Activated CD4-positive, alpha-beta memory T cell treated with anti-CD3 and anti-CD28 coated beads, Interleukin-2, amount 10 ng/mL, durations not matched to agents 7 days and 5 days (primary cell): ENCODE measurements around the gene KCNB1. TPM values are rescaled to one million over a fixed set of nuclear protein-coding genes. Genes with fewer than 3 reads are reported as not detected.

ENCODE experiments used
- CTCF ChIA-PET: fragments of 350-600 bp; sonication (Branson Sonifier 250); formaldehyde crosslinking; loops from one replicate; lab custom pipeline; 2021; ENCODE audit warnings: antibody characterized with exemption, inconsistent platforms; lab: Charles Lee
- POLR2A ChIA-PET: fragments of 350-600 bp; sonication (Branson Sonifier 250); formaldehyde crosslinking; loops from one replicate; lab custom pipeline; 2021; ENCODE audit warnings: antibody characterized with exemption; lab: Charles Lee
- DNase-seq: peaks from one replicate; pipeline ENCODE4 v3.0.0-alpha.2; 2020
- H3K27ac Mint-ChIP-seq: one replicate; pipeline ENCODE4 v1.8.0; 2021; ENCODE audit warnings: mild to moderate bottlenecking, mixed read lengths
- H3K27me3 Mint-ChIP-seq: one replicate; pipeline ENCODE4 v1.8.0; 2021; ENCODE audit warnings: mixed read lengths
- H3K36me3 Mint-ChIP-seq: one replicate; pipeline ENCODE4 v1.8.0; 2021; ENCODE audit warnings: low read depth, mixed read lengths
- H3K4me1 Mint-ChIP-seq: one replicate; pipeline ENCODE4 v1.8.0; 2021; ENCODE audit warnings: mixed read lengths
- H3K4me3 Mint-ChIP-seq: one replicate; pipeline ENCODE4 v1.8.0; 2021; ENCODE audit warnings: mild to moderate bottlenecking, mixed read lengths
- H3K9me3 Mint-ChIP-seq: one replicate; pipeline ENCODE4 v1.8.0; 2021; ENCODE audit warnings: mixed read lengths
- total RNA-seq, 2 experiments: library from RNA; stranded (reverse); gene quantifications; one replicate each; pipeline ENCODE4 v1.2.3, GENCODE V29; 2021

The KCNB1 gene
- total RNA-seq, 2 experiments from 2014 or later, result 0.05 TPM; not detected in 1

- Mint-ChIP-seq H3K27me3 (peaks cover 24% of the 10 kb centered on the region), H3K36me3 (no peaks in the 10 kb centered on the region), H3K4me3 (no peak overlapping the region), H3K9me3 (no peaks in the 10 kb centered on the region), H3K4me1 (no peaks in the 10 kb centered on the region), H3K27ac (no peak overlapping the region)
- no peak for DNase-seq
- ChIA-PET CTCF (no interaction called here), POLR2A (no interaction called here)
These were observed 73.9 kb downstream of the KCNB1 start for GRCh38 chr20:49408509-49409104.

GRCh38 chr20:49406666-49407065 lies 75.8 kb downstream of the KCNB1 start:
- no peaks in the 10 kb centered on the region for H3K4me1 Mint-ChIP-seq
- CTCF ChIA-PET, result no interaction called here
- no peaks in the 10 kb centered on the region for H3K9me3 Mint-ChIP-seq
- H3K27ac Mint-ChIP-seq, result no peak overlapping the region
- H3K27me3 Mint-ChIP-seq, result peaks cover 23% of the 10 kb centered on the region
- H3K36me3 Mint-ChIP-seq, result no peaks in the 10 kb centered on the region
- DNase-seq, result no peak
- no peak overlapping the region for H3K4me3 Mint-ChIP-seq
- POLR2A ChIA-PET, result no interaction called here

- ChIA-PET CTCF (no interaction called here), POLR2A (no interaction called here)
- Mint-ChIP-seq H3K27me3 (peaks cover 22% of the 10 kb centered on the region), H3K27ac (no peak overlapping the region), H3K36me3 (no peaks in the 10 kb centered on the region), H3K9me3 (no peaks in the 10 kb centered on the region), H3K4me3 (no peak overlapping the region), H3K4me1 (no peaks in the 10 kb centered on the region)
- DNase-seq, result no peak
These were observed 76.8 kb downstream of the KCNB1 start for GRCh38 chr20:49405696-49406095.

GRCh38 chr20:49405062-49405683 lies 77.3 kb downstream of the KCNB1 start:
- POLR2A ChIA-PET, result no interaction called here

GRCh38 chr20:49404461-49404860 lies 78.0 kb downstream of the KCNB1 start:
- H3K4me3 Mint-ChIP-seq, result no peak overlapping the region
- H3K27me3 Mint-ChIP-seq, result peaks cover 24% of the 10 kb centered on the region
- POLR2A ChIA-PET, result interaction anchor here (0.6 kb wide), 1 partner anchor 198 kb away, joined by 3 read pairs; no protein-coding TSS in a partner anchor
- no peaks in the 10 kb centered on the region for H3K36me3 Mint-ChIP-seq
- no peak overlapping the region for H3K27ac Mint-ChIP-seq
- CTCF ChIA-PET, result interaction anchor here (0.7 kb wide), 1 partner anchor 38 kb away, joined by 3 read pairs; no protein-coding TSS in a partner anchor
- no peaks in the 10 kb centered on the region for H3K9me3 Mint-ChIP-seq
- H3K4me1 Mint-ChIP-seq, result no peaks in the 10 kb centered on the region
- no peak for DNase-seq

More at GRCh38 chr20:49405062-49405683, 77.3 kb downstream of the KCNB1 start:
- Mint-ChIP-seq H3K27me3 (peaks cover 22% of the 10 kb centered on the region), H3K36me3 (no peaks in the 10 kb centered on the region), H3K4me1 (no peaks in the 10 kb centered on the region), H3K9me3 (no peaks in the 10 kb centered on the region), H3K27ac (no peak overlapping the region), H3K4me3 (no peak overlapping the region)
- CTCF ChIA-PET, result no interaction called here
- DNase-seq, result no peak

GRCh38 chr20:49403911-49404310 lies 78.6 kb downstream of the KCNB1 start:
- DNase-seq, result no peak
- H3K4me1 Mint-ChIP-seq, result no peaks in the 10 kb centered on the region
- ChIA-PET POLR2A (no interaction called here), CTCF (no interaction called here)
- H3K9me3 Mint-ChIP-seq, result no peaks in the 10 kb centered on the region
- no peak overlapping the region for H3K4me3 Mint-ChIP-seq
- H3K36me3 Mint-ChIP-seq, result no peaks in the 10 kb centered on the region
- H3K27me3 Mint-ChIP-seq, result peaks cover 24% of the 10 kb centered on the region
- no peak overlapping the region for H3K27ac Mint-ChIP-seq

- CTCF ChIA-PET, result interaction anchor here (1.6 kb wide), 1 partner anchor 18 kb away, joined by 7 read pairs; no protein-coding TSS in a partner anchor
- no peak for DNase-seq
- H3K9me3 Mint-ChIP-seq, result no peaks in the 10 kb centered on the region
- H3K4me1 Mint-ChIP-seq, result no peaks in the 10 kb centered on the region
- no peak overlapping the region for H3K4me3 Mint-ChIP-seq
- no peaks in the 10 kb centered on the region for H3K36me3 Mint-ChIP-seq
- POLR2A ChIA-PET, result no interaction called here
- H3K27ac Mint-ChIP-seq, result no peak overlapping the region
- H3K27me3 Mint-ChIP-seq, result peaks cover 26% of the 10 kb centered on the region
These were observed 79.5 kb downstream of the KCNB1 start for GRCh38 chr20:49403012-49403411.

- Mint-ChIP-seq H3K36me3 (no peaks in the 10 kb centered on the region), H3K27me3 (peaks cover 21% of the 10 kb centered on the region), H3K27ac (no peak overlapping the region), H3K9me3 (no peaks in the 10 kb centered on the region), H3K4me3 (no peak overlapping the region), H3K4me1 (no peaks in the 10 kb centered on the region)
- ChIA-PET POLR2A (no interaction called here), CTCF (interaction anchor here (0.7 kb wide), 1 partner anchor 137 kb away, joined by 3 read pairs; no protein-coding TSS in a partner anchor)
- no peak for DNase-seq
These were observed 81.6 kb downstream of the KCNB1 start for GRCh38 chr20:49400904-49401303.

- Mint-ChIP-seq H3K9me3 (no peaks in the 10 kb centered on the region), H3K36me3 (no peaks in the 10 kb centered on the region), H3K27ac (no peak overlapping the region), H3K4me3 (no peak overlapping the region), H3K27me3 (peaks cover 21% of the 10 kb centered on the region), H3K4me1 (no peaks in the 10 kb centered on the region)
- no peak for DNase-seq
- ChIA-PET POLR2A (no interaction called here), CTCF (interaction anchor here (0.7 kb wide), 1 partner anchor 138 kb away, joined by 3 read pairs; no protein-coding TSS in a partner anchor)
These were observed 82.1 kb downstream of the KCNB1 start for GRCh38 chr20:49400410-49400809.

- H3K36me3 Mint-ChIP-seq, result no peaks in the 10 kb centered on the region
These were observed 83.1 kb downstream of the KCNB1 start for GRCh38 chr20:49399329-49399728.

GRCh38 chr20:49398401-49399144 lies 83.9 kb downstream of the KCNB1 start:
- CTCF ChIA-PET, result no interaction called here

More at GRCh38 chr20:49399329-49399728, 83.1 kb downstream of the KCNB1 start:
- H3K4me1 Mint-ChIP-seq, result no peaks in the 10 kb centered on the region
- no peak for DNase-seq
- H3K9me3 Mint-ChIP-seq, result no peaks in the 10 kb centered on the region
- H3K27me3 Mint-ChIP-seq, result peaks cover 20% of the 10 kb centered on the region
- POLR2A ChIA-PET, result no interaction called here
- H3K4me3 Mint-ChIP-seq, result no peak overlapping the region
- no peak overlapping the region for H3K27ac Mint-ChIP-seq
- CTCF ChIA-PET, result no interaction called here

GRCh38 chr20:49397525-49397924 lies 84.9 kb downstream of the KCNB1 start:
- Mint-ChIP-seq H3K9me3 (no peaks in the 10 kb centered on the region), H3K27ac (no peak overlapping the region), H3K36me3 (no peaks in the 10 kb centered on the region), H3K4me3 (no peak overlapping the region), H3K27me3 (peaks cover 17% of the 10 kb centered on the region), H3K4me1 (no peaks in the 10 kb centered on the region)
- CTCF ChIA-PET, result no interaction called here
- DNase-seq, result no peak
- POLR2A ChIA-PET, result no interaction called here

More at GRCh38 chr20:49398401-49399144, 83.9 kb downstream of the KCNB1 start:
- no peak for DNase-seq
- no peaks in the 10 kb centered on the region for H3K4me1 Mint-ChIP-seq
- no peak overlapping the region for H3K4me3 Mint-ChIP-seq
- no peaks in the 10 kb centered on the region for H3K36me3 Mint-ChIP-seq
- POLR2A ChIA-PET, result no interaction called here
- H3K27me3 Mint-ChIP-seq, result peaks cover 20% of the 10 kb centered on the region
- H3K9me3 Mint-ChIP-seq, result no peaks in the 10 kb centered on the region
- H3K27ac Mint-ChIP-seq, result no peak overlapping the region

GRCh38 chr20:49396230-49396629 lies 86.2 kb downstream of the KCNB1 start:
- Mint-ChIP-seq H3K9me3 (no peaks in the 10 kb centered on the region), H3K27me3 (peaks cover 25% of the 10 kb centered on the region), H3K4me1 (no peaks in the 10 kb centered on the region), H3K36me3 (no peaks in the 10 kb centered on the region), H3K4me3 (no peak overlapping the region), H3K27ac (no peak overlapping the region)
- ChIA-PET CTCF (no interaction called here), POLR2A (no interaction called here)
- no peak for DNase-seq
